ENCODE data around the gene C22orf15. TPM values are rescaled to one million over a fixed set of nuclear protein-coding genes. Genes with fewer than 3 reads are reported as not detected.

C22orf15 gene
- total RNA-seq, 2 experiments from 2014 or later = 0.81 to 1.4 TPM

DNA sequence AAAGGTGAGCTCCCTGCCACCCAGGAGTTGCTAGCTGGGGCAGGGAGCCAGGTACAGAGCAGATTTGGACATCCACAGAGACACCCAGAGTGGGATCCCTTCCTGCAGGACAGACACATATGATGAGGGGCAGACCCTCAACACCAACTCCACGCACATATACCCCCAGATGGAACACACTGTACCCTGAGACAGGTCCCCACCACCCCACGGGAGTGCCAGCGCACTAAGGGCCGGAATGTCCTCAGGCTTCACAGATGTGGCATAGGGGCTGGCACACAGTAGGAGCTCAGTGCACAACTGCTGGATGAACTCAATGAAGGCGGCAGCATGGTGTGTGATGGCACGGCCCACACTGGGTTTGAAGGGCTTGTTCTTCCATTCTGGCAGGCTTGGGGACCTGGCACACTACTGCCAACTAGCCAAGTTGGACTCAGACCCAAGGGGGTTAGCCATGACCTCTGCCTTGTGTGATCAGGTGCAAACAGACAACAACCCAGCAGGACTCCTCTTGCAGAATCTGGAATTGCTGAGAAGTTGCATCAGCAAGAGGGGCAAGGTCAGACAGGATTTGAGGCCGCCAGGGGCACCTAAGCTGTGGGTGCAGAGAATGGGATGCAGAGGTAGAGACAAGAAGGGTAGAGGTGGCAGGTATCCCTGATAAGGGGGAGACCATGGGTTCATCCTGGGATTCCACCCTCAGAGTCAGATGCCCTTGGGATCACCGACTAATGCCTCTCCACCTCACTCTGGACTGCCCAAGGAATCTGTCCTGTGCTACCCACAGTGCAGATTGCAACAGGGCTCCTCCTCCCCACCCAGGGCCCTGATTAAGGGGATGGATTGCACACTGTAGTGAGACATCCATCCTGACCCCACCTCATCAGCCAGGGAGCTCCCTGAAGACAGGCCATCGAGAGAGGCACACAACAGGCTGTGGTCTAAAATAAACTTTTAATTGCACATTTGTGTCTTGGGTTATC, 2.4 kb downstream of the C22orf15 start:
- Mint-ChIP-seq H3K4me1 (ENCODE audit: low read depth) (peaks cover 53% of the 10 kb centered on the region), H3K27ac (peak overlapping the region; percentile 55), H3K4me3 (no peak overlapping the region), H3K36me3 (ENCODE audit: low read depth) (peaks cover 22% of the 10 kb centered on the region), H3K9me3 (ENCODE audit: insufficient read depth) (no peaks in the 10 kb centered on the region), H3K27me3 (ENCODE audit: low read depth) (no peaks in the 10 kb centered on the region)
- ChIA-PET CTCF (interaction anchor here (0.6 to 3.2 kb wide), 4 partner anchors 13 to 92 kb away, joined by 3 to 15 read pairs (median 4); partner anchors contain the start of gene SLC2A11), POLR2A (interaction anchor here (1.0 to 1.2 kb wide), 3 partner anchors 9 to 69 kb away, joined by 3 to 4 read pairs (median 3); partner anchors contain the start of gene ZNF70)
- ATAC-seq (no peak), DNase-seq (no peak)

GRCh38 chr22:23767303-23767672, 4.5 kb downstream of the C22orf15 start:
- Mint-ChIP-seq H3K27ac (peak overlapping the region; percentile 79), H3K4me3 (peak overlapping the region; percentile 82), H3K4me1 (ENCODE audit: low read depth) (peaks cover 63% of the 10 kb centered on the region), H3K27me3 (ENCODE audit: low read depth) (no peaks in the 10 kb centered on the region), H3K36me3 (ENCODE audit: low read depth) (peaks cover 22% of the 10 kb centered on the region), H3K9me3 (ENCODE audit: insufficient read depth) (no peaks in the 10 kb centered on the region)
- ATAC-seq (peak; percentile 11), DNase-seq (no peak)
- ChIA-PET POLR2A (interaction anchor here (0.7 to 2.2 kb wide), 6 partner anchors 10 to 90 kb away, joined by 3 to 9 read pairs (median 3); partner anchors contain the start of genes SLC2A11 and SMARCB1), CTCF (interaction anchor here (0.6 to 3.2 kb wide), 7 partner anchors 11 to 1258 kb away, joined by 3 to 15 read pairs (median 4); partner anchors contain the start of genes MIF and SLC2A11)

DNA sequence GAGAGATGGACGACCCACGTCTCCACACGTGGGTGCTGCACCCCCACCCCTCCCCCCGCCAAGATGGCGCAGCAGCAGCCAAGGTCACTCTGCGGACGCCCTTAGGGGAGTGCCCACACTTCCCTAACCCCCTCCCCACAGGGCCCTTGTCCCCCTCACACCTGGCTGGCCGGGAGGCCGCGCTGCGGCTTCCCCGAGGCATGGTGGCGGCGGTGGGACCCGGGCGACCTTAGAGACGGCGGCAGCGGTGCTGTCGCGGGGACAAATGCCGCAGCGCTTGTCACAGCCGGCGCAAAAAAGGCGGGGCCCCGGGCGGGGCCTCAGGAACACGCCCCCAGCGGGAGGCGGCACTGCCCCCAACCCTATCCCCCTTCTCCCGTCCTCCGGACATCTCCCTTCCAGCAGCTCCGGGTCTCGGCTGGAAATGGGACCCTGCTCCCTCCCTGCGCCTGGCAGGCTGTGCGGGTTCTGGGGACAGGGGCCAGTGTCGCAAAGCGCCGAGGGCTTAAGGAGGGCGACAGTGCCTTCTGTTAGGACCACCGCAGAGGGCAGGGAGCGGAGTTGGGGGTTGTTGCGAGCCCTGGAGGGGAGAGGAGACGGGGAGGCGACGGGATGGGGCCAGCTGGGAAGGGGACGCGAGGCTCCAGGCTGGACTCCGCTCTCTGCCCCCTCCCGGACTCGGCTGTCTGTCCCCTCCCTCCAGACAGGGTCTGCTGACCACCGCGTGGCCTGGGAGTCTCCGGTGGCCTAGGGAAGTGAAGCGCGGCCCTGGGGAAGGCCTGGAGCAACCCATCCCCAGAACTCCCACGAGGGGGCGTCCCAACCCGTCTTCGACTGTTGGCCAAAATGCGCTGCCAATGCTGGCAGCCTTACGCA, 5.1 kb downstream of the C22orf15 start, which contains the start of gene CHCHD10:
Gene CHCHD10 (minus strand): TSS at position 300 of the 876 bp plus-strand sequence. CDS start 98 bp downstream, at position 202.
- CTCF ChIA-PET = interaction anchor here (0.6 to 3.2 kb wide), 7 partner anchors 12 to 1259 kb away, joined by 3 to 15 read pairs (median 4); partner anchors contain the start of genes MIF and SLC2A11
- Mint-ChIP-seq H3K9me3 (ENCODE audit: insufficient read depth) (no peaks in the 10 kb centered on the region), H3K4me3 (peak within 1 kb of the TSS; percentile 82), H3K27me3 (ENCODE audit: low read depth) (no peaks in the 10 kb centered on the region), H3K36me3 (ENCODE audit: low read depth) (peaks cover 20% of the 10 kb centered on the region), H3K27ac (peak within 1 kb of the TSS; percentile 79), H3K4me1 (ENCODE audit: low read depth) (peaks cover 59% of the 10 kb centered on the region)
- DNase-seq (peak; percentile 84), ATAC-seq (peak; percentile 72)
- POLR2A ChIA-PET = interaction anchor here (0.7 to 2.2 kb wide), 6 partner anchors 10 to 90 kb away, joined by 3 to 9 read pairs (median 3); partner anchors contain the start of genes SLC2A11, SMARCB1 and ZNF70

GRCh38 chr22:23769321-23769965, 6.7 kb downstream of the C22orf15 start:
- H3K27me3 Mint-ChIP-seq (ENCODE audit: low read depth) = peaks cover 8% of the 10 kb centered on the region
- POLR2A ChIA-PET = no interaction called here

GRCh38 chr22:23772315-23772648, 9.5 kb downstream of the C22orf15 start:
- peaks cover 8% of the 10 kb centered on the region for H3K27me3 Mint-ChIP-seq (ENCODE audit: low read depth)
- peak overlapping the region; percentile 49 for H3K27ac Mint-ChIP-seq
- ATAC-seq (no peak), DNase-seq (no peak)
- H3K36me3 Mint-ChIP-seq (ENCODE audit: low read depth) = no peaks in the 10 kb centered on the region
- CTCF ChIA-PET = interaction anchor here (0.8 to 1.8 kb wide), 2 partner anchors 17 to 77 kb away, joined by 3 to 6 read pairs; no protein-coding TSS in a partner anchor
- H3K9me3 Mint-ChIP-seq (ENCODE audit: insufficient read depth) = no peaks in the 10 kb centered on the region
- peak overlapping the region; percentile 51 for H3K4me3 Mint-ChIP-seq
- POLR2A ChIA-PET = no interaction called here
- peaks cover 24% of the 10 kb centered on the region for H3K4me1 Mint-ChIP-seq (ENCODE audit: low read depth)

More at GRCh38 chr22:23769321-23769965, 6.7 kb downstream of the C22orf15 start:
- no peak for DNase-seq
- no peaks in the 10 kb centered on the region for H3K9me3 Mint-ChIP-seq (ENCODE audit: insufficient read depth)
- no peak overlapping the region for H3K27ac Mint-ChIP-seq
- peaks cover 18% of the 10 kb centered on the region for H3K36me3 Mint-ChIP-seq (ENCODE audit: low read depth)
- peak overlapping the region; percentile 18 for H3K4me3 Mint-ChIP-seq
- CTCF ChIA-PET = interaction anchor here (0.7 to 3.1 kb wide), 7 partner anchors 11 to 89 kb away, joined by 3 to 23 read pairs (median 5); partner anchors contain the start of gene SLC2A11
- ATAC-seq = no peak
- H3K4me1 Mint-ChIP-seq (ENCODE audit: low read depth) = peaks cover 49% of the 10 kb centered on the region

DNA sequence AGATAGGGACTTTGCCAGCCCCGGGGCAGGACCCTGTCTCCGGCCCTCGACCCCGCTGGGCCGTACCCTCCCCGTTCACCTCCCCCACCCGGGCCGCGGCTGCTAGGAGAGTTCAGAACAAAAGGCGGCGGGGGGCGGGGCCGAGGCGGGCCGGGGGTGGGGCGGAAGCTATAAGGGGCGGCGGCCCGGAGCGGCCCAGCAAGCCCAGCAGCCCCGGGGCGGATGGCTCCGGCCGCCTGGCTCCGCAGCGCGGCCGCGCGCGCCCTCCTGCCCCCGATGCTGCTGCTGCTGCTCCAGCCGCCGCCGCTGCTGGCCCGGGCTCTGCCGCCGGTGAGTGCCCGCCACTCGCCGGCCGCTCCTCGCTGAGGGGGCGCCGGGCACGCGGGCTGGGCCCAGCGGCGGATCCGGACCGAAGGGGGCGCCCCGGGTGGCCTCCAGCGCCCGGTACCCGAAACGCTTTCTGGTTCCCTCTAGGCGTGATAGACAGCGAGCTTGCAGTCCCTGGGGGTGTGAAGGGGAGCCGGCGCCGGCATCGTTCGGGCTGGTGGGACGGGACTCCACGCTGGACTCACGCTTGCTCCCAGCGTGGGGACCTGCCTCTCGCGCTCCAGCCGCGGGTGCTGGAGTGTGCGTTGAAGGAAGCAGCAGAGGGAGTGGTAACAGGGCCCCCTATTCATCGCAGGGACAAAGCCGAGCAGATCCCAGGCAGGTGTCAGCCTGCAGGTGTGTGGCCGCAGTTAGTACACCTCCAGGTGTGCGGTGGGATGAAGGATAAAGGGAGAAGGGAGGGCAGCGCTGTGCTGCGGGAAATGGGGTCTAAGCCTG, 10.1 kb downstream of the C22orf15 start, which contains the start of gene MMP11:
Gene MMP11 (plus strand): TSS at position 201 of the 825 bp plus-strand sequence. CDS start 22 bp downstream, at position 223.
- H3K27me3 Mint-ChIP-seq (ENCODE audit: low read depth) = peaks cover 8% of the 10 kb centered on the region
- no peaks in the 10 kb centered on the region for H3K9me3 Mint-ChIP-seq (ENCODE audit: insufficient read depth)
- DNase-seq = peak; percentile 62
- peaks cover 24% of the 10 kb centered on the region for H3K4me1 Mint-ChIP-seq (ENCODE audit: low read depth)
- ChIA-PET POLR2A (no interaction called here), CTCF (interaction anchor here (0.8 to 1.8 kb wide), 2 partner anchors 16 to 77 kb away, joined by 3 to 6 read pairs; no protein-coding TSS in a partner anchor)
- no peaks in the 10 kb centered on the region for H3K36me3 Mint-ChIP-seq (ENCODE audit: low read depth)
- H3K27ac Mint-ChIP-seq = peak within 1 kb of the TSS; percentile 49
- ATAC-seq = peak; percentile 60
- H3K4me3 Mint-ChIP-seq = peak within 1 kb of the TSS; percentile 54

- Mint-ChIP-seq H3K36me3 (ENCODE audit: low read depth) (no peaks in the 10 kb centered on the region), H3K27me3 (ENCODE audit: low read depth) (peaks cover 8% of the 10 kb centered on the region)
- CTCF ChIA-PET = interaction anchor here (2.4 kb wide), 1 partner anchor 76 kb away, joined by 16 read pairs; no protein-coding TSS in a partner anchor
Observed at GRCh38 chr22:23773483-23774113, 10.8 kb downstream of the C22orf15 start.

DNA sequence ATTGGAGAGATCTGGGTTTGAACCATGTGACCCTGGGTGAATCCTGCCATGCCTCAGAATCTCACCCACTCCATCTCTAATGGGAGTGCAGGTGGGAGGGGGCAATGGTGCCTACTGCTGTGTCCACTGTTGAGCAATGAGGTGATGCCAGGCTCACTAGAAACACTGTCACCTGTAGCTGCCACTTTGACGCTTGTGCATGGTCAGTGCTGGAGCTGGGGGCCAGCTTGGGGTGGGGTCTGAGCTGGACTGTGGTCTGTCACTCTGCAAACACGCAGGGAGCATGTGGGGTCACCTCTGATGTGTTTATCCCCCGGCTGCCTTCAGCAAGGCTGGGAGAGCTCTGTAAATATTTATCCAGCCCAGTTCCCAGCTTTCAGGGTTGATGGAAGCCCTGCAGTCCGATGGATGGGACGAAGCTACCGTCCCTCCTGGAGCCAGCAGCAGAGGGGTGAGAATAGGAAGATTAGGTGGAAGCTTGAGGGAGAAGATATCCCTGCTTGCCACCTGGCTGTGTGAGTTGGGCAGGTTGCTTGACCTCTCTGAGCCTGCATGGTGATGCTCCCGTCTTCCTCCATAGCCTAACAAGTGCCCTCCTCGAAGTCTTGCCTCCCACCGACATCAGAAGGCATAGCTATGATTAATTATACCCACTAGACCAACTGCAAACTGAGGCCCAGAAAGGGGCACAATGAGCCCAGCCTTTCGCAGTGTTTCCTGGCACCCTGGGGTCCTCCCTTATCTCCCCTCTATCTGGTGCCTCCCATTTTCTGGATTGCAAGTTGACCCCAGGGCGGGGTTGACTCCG, 11.5 kb downstream of the C22orf15 start:
- CTCF ChIA-PET = interaction anchor here (0.6 to 2.4 kb wide), 5 partner anchors 68 to 843 kb away, joined by 3 to 16 read pairs (median 3); no protein-coding TSS in a partner anchor
- ATAC-seq = no peak
- Mint-ChIP-seq H3K27me3 (ENCODE audit: low read depth) (peaks cover 8% of the 10 kb centered on the region), H3K9me3 (ENCODE audit: insufficient read depth) (no peaks in the 10 kb centered on the region), H3K27ac (no peak overlapping the region), H3K4me1 (ENCODE audit: low read depth) (peaks cover 22% of the 10 kb centered on the region), H3K4me3 (no peak overlapping the region), H3K36me3 (ENCODE audit: low read depth) (no peaks in the 10 kb centered on the region)
- POLR2A ChIA-PET = interaction anchor here (0.7 to 2.5 kb wide), 2 partner anchors 8 to 12 kb away, joined by 3 to 18 read pairs; partner anchors contain the start of gene SMARCB1
- DNase-seq = no peak

More at GRCh38 chr22:23773483-23774113, 10.8 kb downstream of the C22orf15 start:
- DNase-seq (no peak), ATAC-seq (no peak)
- POLR2A ChIA-PET = interaction anchor here (2.5 kb wide), 1 partner anchor 12 kb away, joined by 18 read pairs; the partner anchor contains the start of gene SMARCB1
- Mint-ChIP-seq H3K27ac (no peak overlapping the region), H3K4me3 (peak overlapping the region; percentile 54), H3K9me3 (ENCODE audit: insufficient read depth) (no peaks in the 10 kb centered on the region), H3K4me1 (ENCODE audit: low read depth) (peaks cover 22% of the 10 kb centered on the region)

DNA sequence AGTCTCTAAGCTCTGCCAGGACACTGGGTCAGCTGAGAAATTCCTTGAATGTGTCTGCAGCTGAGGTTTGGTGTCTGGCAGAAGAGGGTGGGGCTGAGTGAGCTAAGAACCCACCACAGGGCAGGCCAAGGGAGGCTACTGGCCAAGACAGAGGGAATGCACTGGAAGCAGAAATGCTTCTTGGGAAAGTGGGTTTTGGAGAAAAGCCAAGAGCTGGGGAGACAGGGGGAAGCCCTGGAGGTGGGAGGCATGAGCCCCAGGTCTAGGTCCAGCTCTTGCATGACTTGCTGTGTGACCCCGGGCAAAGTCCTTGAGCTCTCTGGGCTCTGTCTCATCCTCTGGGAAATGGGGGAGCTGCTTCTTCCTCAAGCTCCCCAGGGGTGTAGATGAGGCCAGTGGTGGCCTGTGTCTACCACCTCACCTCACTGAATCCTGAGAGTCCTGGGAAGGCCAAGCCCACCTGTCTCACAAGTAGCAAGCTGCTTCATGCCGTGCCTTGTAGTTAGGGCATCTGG, 12.2 kb downstream of the C22orf15 start:
- H3K4me3 Mint-ChIP-seq = no peak overlapping the region
- ATAC-seq (no peak), DNase-seq (no peak)
- peaks cover 8% of the 10 kb centered on the region for H3K27me3 Mint-ChIP-seq (ENCODE audit: low read depth)
- no peaks in the 10 kb centered on the region for H3K9me3 Mint-ChIP-seq (ENCODE audit: insufficient read depth)
- H3K4me1 Mint-ChIP-seq (ENCODE audit: low read depth) = peaks cover 20% of the 10 kb centered on the region
- no peaks in the 10 kb centered on the region for H3K36me3 Mint-ChIP-seq (ENCODE audit: low read depth)
- ChIA-PET POLR2A (interaction anchor here (0.7 to 2.5 kb wide), 3 partner anchors 9 to 12 kb away, joined by 3 to 18 read pairs (median 4); partner anchors contain the start of genes C22orf15 and SMARCB1), CTCF (interaction anchor here (0.6 to 2.4 kb wide), 6 partner anchors 12 to 844 kb away, joined by 3 to 16 read pairs (median 4); partner anchors contain the start of gene SMARCB1)
- H3K27ac Mint-ChIP-seq = no peak overlapping the region

Data from activated CD8-positive, alpha-beta T cell treated with anti-CD3 and anti-CD28 coated beads, Interleukin-2, amount 10 ng/mL, durations not matched to agents 7 days and 5 days (primary cell).